ENCODE results near the gene SMIM23. TPM values are rescaled to one million over a fixed set of nuclear protein-coding genes. Genes with fewer than 3 reads are reported as not detected.

Gene SMIM23
- total and polyA plus RNA-seq, 2 of the 4 experiments (the other 2 are of a cell fraction): not detected

GRCh38 chr5:171837522-171837921, 51.9 kb downstream of the SMIM23 start:
- H3K14ac ChIP-seq (replicated peaks; ENCODE audit: low read depth, low read length): no peak overlapping the region
- no peaks in the 10 kb centered on the region for H3K79me1 ChIP-seq (ENCODE audit: low read depth in 1 of 2, low read length in 2 of 2)
- no peak overlapping the region for H3K4me3 ChIP-seq (ENCODE audit: insufficient read depth, low read depth, low read length)
- H3K4me2 ChIP-seq (ENCODE audit: low read depth, low read length): no peak overlapping the region
- no peak overlapping the region for H2AK9ac ChIP-seq (replicated peaks; ENCODE audit: low read depth, low read length, poor library complexity)
- no peak overlapping the region for H3K4ac ChIP-seq (ENCODE audit: low read depth, low read length)
- in situ Hi-C loops (cut with MboI; ENCODE audit: low sequenced_read_pairs): no loop called here
- no TSS peak for BruUV-seq (replicated peaks)
- DNase-seq: no peak
- no peak overlapping the region for H2BK120ac ChIP-seq (ENCODE audit: low read depth, low read length)
- H3K9me1 ChIP-seq (ENCODE audit: insufficient read depth, low read length): no peaks in the 10 kb centered on the region
- no peaks in the 10 kb centered on the region for H3K36me3 ChIP-seq (ENCODE audit: control insufficient read depth, insufficient read depth, low read length)
- peaks cover 1% of the 10 kb centered on the region; the same call in 1 of the 2 replicates for H3K27me3 ChIP-seq (ENCODE audit: control insufficient read depth, insufficient read depth, low read length)
- ChIA-PET POLR2A (ENCODE audit: unreplicated experiment) (no interaction called here), CTCF (no interaction called here)
- H4K8ac ChIP-seq (ENCODE audit: low read depth in 2 of 2, low read length in 2 of 2): no peak overlapping the region
- no peak overlapping the region for H3K56ac ChIP-seq (ENCODE audit: extremely low read depth, insufficient read depth, low read length)
- H3K9ac ChIP-seq (ENCODE audit: low read depth, low read length): no peak overlapping the region
- H4K5ac ChIP-seq (ENCODE audit: low read depth, low read length): no peak overlapping the region
- H3K27ac ChIP-seq (ENCODE audit: insufficient read depth, low read length): no peak overlapping the region
- dilution Hi-C loops (cut with HindIII; ENCODE audit: low sequenced_read_pairs, unreplicated experiment): no loop called here
- H2BK5ac ChIP-seq (ENCODE audit: low read depth, low read length, poor library complexity, severe bottlenecking): no peak overlapping the region
- H3K23ac ChIP-seq (ENCODE audit: low read depth, low read length): no peak overlapping the region
- no peak for ATAC-seq (ENCODE audit: low read depth)
- no peaks in the 10 kb centered on the region for H4K20me1 ChIP-seq (ENCODE audit: insufficient read depth, low read length)
- no peak for TF ChIP-seq RAD21 (IDR thresholded peaks at IDR 0.05; ENCODE audit: low read length)
- no peak for TF ChIP-seq MAFK (IDR thresholded peaks at IDR 0.05; ENCODE audit: low read depth, low read length)
- no peak for TF ChIP-seq CHD1 (IDR thresholded peaks at IDR 0.05; ENCODE audit: low read depth, low read length)
- no peak for TF ChIP-seq ELK1 (IDR thresholded peaks at IDR 0.05; ENCODE audit: borderline replicate concordance, low read depth, low read length)
- TF ChIP-seq CTCF (conservative IDR thresholded peaks at IDR 0.05; ENCODE audit: low read depth, low read length): no peak
- no peak for TF ChIP-seq NFE2L2 (IDR thresholded peaks at IDR 0.05; ENCODE audit: low read depth, low read length)
- no peak for TF ChIP-seq RCOR1 (IDR thresholded peaks at IDR 0.05; ENCODE audit: insufficient replicate concordance, low read length)
- no peak for TF ChIP-seq SMC3 (IDR thresholded peaks at IDR 0.05; ENCODE audit: low read depth, low read length)
- no peak for TF ChIP-seq POLR2A (IDR thresholded peaks at IDR 0.05; ENCODE audit: low read depth, low read length)
- no peak for TF ChIP-seq BHLHE40 (IDR thresholded peaks at IDR 0.05; ENCODE audit: low read depth, low read length)
- no peak for TF ChIP-seq CEBPB (IDR thresholded peaks at IDR 0.05; ENCODE audit: low read depth, low read length)
- intact Hi-C loops (cut with micrococcal nuclease): no loop called here
- no peak overlapping the region for H3K18ac ChIP-seq (ENCODE audit: low read depth, low read length)
- no peak overlapping the region for H2AFZ ChIP-seq (replicated peaks; ENCODE audit: low read length, poor library complexity)
- H4K91ac ChIP-seq (ENCODE audit: insufficient read depth, low read depth, low read length): no peak overlapping the region
- H3K4me1 ChIP-seq (ENCODE audit: control insufficient read depth, insufficient read depth, low read length): no peaks in the 10 kb centered on the region
- H2BK15ac ChIP-seq (ENCODE audit: low read depth, low read length): no peak overlapping the region
- H2BK20ac ChIP-seq (ENCODE audit: low read depth, low read length): no peak overlapping the region
- H2AK5ac ChIP-seq (ENCODE audit: low read depth, low read length): no peak overlapping the region
- H3K9me3 ChIP-seq (ENCODE audit: control insufficient read depth, insufficient read depth, low read length): peaks cover 4% of the 10 kb centered on the region
